ENCODE measurements around the gene UNC13B. TPM values are rescaled to one million over a fixed set of nuclear protein-coding genes. Genes with fewer than 3 reads are reported as not detected.

Gene UNC13B
- total and polyA plus RNA-seq, 2 of the 13 experiments (the other 11 are each of a cell fraction or from before 2014, with no cell fraction given) = 14.0 to 18.3 TPM

- Histone ChIP-seq H3K36me3 (replicated peaks in 1 of 2; ENCODE audit: control insufficient read depth in 1 of 2, insufficient read depth in 2 of 2, low read length in 2 of 2) (peaks cover 3 to 5% of the 10 kb centered on the region in 2 experiments; a peak in 2 of 5 replicates), H2AFZ (ENCODE audit: low read length) (no peak overlapping the region), H3K9ac (ENCODE audit: insufficient read depth, low read depth, low read length) (no peak overlapping the region), H3K4me3 (replicated peaks in 1 of 3; ENCODE audit: insufficient read depth in 1 of 3, low read depth in 2 of 3, low read length in 3 of 3) (no peak overlapping the region), H3K4me2 (ENCODE audit: low read depth, low read length) (no peak overlapping the region), H4K20me1 (ENCODE audit: insufficient read depth, low read length) (no peaks in the 10 kb centered on the region), H3K4me1 (ENCODE audit: insufficient read depth, low read length) (no peaks in the 10 kb centered on the region), H3K79me2 (ENCODE audit: insufficient read depth, low read length) (no peaks in the 10 kb centered on the region), H3K27me3 (ENCODE audit: control insufficient read depth in 1 of 2, insufficient read depth in 2 of 2, low read length in 2 of 2) (no peaks in the 10 kb centered on the region), H3K9me3 (ENCODE audit: low read length) (no peaks in the 10 kb centered on the region), H3K27ac (ENCODE audit: extremely low read length, insufficient read depth, low read length) (no peak overlapping the region)
- BruUV-seq (replicated peaks) = no TSS peak
- in situ Hi-C loops (cut with HindIII; ENCODE audit: extremely low pct_ligation_motif_present, low pct_unique_long_range_greater_than_20kb) (no loop called here), intact Hi-C loops (cut with micrococcal nuclease; ENCODE audit: unreplicated experiment) (no loop called here)
- DNase-seq (ENCODE audit: low spot score) (no peak), FAIRE-seq (no peak), ATAC-seq (no peak)
- ChIA-PET CTCF (ENCODE audit: low intra/inter-chr PET ratio, low total read pairs) (no interaction called here), POLR2A (no interaction called here)
- WGBS (ENCODE audit: low lambda C conversion rate) = 92% methylated on average over 5 of the region's 5 CpGs
- TF ChIP-seq THAP7 (CRISPR knock-in tag; IDR thresholded peaks at IDR 0.05) = no peak
- TF ChIP-seq, protein P1, sequence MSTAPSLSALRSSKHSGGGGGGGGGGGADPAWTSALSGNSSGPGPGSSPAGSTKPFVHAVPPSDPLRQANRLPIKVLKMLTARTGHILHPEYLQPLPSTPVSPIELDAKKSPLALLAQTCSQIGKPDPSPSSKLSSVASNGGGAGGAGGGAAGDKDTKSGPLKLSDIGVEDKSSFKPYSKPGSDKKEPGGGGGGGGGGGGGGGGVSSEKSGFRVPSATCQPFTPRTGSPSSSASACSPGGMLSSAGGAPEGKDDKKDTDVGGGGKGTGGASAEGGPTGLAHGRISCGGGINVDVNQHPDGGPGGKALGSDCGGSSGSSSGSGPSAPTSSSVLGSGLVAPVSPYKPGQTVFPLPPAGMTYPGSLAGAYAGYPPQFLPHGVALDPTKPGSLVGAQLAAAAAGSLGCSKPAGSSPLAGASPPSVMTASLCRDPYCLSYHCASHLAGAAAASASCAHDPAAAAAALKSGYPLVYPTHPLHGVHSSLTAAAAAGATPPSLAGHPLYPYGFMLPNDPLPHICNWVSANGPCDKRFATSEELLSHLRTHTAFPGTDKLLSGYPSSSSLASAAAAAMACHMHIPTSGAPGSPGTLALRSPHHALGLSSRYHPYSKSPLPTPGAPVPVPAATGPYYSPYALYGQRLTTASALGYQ (CRISPR knock-in tag; IDR thresholded peaks at IDR 0.05) = no peak
- TF ChIP-seq KLF12 (CRISPR knock-in tag; IDR thresholded peaks at IDR 0.05; ENCODE audit: borderline replicate concordance) = no peak
- no peak for TF ChIP-seq ZNF280B (CRISPR knock-in tag; IDR thresholded peaks at IDR 0.05; ENCODE audit: borderline replicate concordance)
- TF ChIP-seq PRDM4 (CRISPR knock-in tag; IDR thresholded peaks at IDR 0.05; ENCODE audit: borderline replicate concordance) = no peak
- TF ChIP-seq ZNF790 (CRISPR knock-in tag; IDR thresholded peaks at IDR 0.05; ENCODE audit: borderline replicate concordance) = no peak
- no peak for TF ChIP-seq ZBTB8A (CRISPR knock-in tag; IDR thresholded peaks at IDR 0.05; ENCODE audit: borderline replicate concordance, low read depth)
- TF ChIP-seq, protein P2, sequence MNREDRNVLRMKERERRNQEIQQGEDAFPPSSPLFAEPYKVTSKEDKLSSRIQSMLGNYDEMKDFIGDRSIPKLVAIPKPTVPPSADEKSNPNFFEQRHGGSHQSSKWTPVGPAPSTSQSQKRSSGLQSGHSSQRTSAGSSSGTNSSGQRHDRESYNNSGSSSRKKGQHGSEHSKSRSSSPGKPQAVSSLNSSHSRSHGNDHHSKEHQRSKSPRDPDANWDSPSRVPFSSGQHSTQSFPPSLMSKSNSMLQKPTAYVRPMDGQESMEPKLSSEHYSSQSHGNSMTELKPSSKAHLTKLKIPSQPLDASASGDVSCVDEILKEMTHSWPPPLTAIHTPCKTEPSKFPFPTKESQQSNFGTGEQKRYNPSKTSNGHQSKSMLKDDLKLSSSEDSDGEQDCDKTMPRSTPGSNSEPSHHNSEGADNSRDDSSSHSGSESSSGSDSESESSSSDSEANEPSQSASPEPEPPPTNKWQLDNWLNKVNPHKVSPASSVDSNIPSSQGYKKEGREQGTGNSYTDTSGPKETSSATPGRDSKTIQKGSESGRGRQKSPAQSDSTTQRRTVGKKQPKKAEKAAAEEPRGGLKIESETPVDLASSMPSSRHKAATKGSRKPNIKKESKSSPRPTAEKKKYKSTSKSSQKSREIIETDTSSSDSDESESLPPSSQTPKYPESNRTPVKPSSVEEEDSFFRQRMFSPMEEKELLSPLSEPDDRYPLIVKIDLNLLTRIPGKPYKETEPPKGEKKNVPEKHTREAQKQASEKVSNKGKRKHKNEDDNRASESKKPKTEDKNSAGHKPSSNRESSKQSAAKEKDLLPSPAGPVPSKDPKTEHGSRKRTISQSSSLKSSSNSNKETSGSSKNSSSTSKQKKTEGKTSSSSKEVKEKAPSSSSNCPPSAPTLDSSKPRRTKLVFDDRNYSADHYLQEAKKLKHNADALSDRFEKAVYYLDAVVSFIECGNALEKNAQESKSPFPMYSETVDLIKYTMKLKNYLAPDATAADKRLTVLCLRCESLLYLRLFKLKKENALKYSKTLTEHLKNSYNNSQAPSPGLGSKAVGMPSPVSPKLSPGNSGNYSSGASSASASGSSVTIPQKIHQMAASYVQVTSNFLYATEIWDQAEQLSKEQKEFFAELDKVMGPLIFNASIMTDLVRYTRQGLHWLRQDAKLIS (CRISPR knock-in tag; IDR thresholded peaks at IDR 0.05) = no peak
- TF ChIP-seq, protein P3, sequence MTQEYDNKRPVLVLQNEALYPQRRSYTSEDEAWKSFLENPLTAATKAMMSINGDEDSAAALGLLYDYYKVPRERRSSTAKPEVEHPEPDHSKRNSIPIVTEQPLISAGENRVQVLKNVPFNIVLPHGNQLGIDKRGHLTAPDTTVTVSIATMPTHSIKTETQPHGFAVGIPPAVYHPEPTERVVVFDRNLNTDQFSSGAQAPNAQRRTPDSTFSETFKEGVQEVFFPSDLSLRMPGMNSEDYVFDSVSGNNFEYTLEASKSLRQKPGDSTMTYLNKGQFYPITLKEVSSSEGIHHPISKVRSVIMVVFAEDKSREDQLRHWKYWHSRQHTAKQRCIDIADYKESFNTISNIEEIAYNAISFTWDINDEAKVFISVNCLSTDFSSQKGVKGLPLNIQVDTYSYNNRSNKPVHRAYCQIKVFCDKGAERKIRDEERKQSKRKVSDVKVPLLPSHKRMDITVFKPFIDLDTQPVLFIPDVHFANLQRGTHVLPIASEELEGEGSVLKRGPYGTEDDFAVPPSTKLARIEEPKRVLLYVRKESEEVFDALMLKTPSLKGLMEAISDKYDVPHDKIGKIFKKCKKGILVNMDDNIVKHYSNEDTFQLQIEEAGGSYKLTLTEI (CRISPR knock-in tag; conservative IDR thresholded peaks at IDR 0.05) = no peak
- no peak for TF ChIP-seq MLLT10 (CRISPR knock-in tag; IDR thresholded peaks at IDR 0.05)
These were observed 208.4 kb downstream of the UNC13B start for GRCh38 chr9:35370241-35370640.
